ENCODE results near the gene PREX1.

GRCh38 chr20:48605364-48606171, 222.2 kb downstream of the PREX1 start:
- no peak for TF ChIP-seq POLR2A (IDR thresholded peaks at IDR 0.05; ENCODE audit: low read depth, low read length)
- no peak for TF ChIP-seq CTCF (IDR thresholded peaks at IDR 0.05; ENCODE audit: extremely low read depth in 1 of 2, insufficient read depth in 1 of 2, low read depth in 1 of 2, low read length in 2 of 2)
- no peak for TF ChIP-seq POLR2AphosphoS5 (IDR thresholded peaks at IDR 0.05; ENCODE audit: insufficient read depth, low read depth, low read length)
